Cardiac muscle cell (in vitro differentiated cells and primary cell): ENCODE results near the gene FNDC10. TPM values are rescaled to one million over a fixed set of nuclear protein-coding genes. Genes with fewer than 3 reads are reported as not detected.

Experiments used
- DNase-seq, 2 donors: peaks; one replicate each; pipeline versions ENCODE4 v3.0.0 to v3.0.0-alpha.2; 2010 to 2017; ENCODE audit warnings: low read depth in 1 of 2, low spot score in 1 of 2
- H3K27ac ChIP-seq: fragments of 200-600 bp; sonication (generic); 2 replicates; pipeline ENCODE4 v1.5.1; 2016
- H3K27me3 ChIP-seq: fragments of 200-600 bp; sonication (generic); 2 replicates; pipeline ENCODE4 v1.6.0; 2016; ENCODE audit warnings: control low read depth
- H3K36me3 ChIP-seq: fragments of 200-600 bp; sonication (generic); 2 replicates; pipeline ENCODE4 v1.5.1; 2016; ENCODE audit warnings: control low read depth
- H3K4me1 ChIP-seq: fragments of 200-600 bp; sonication (generic); 2 replicates; pipeline ENCODE4 v1.8.1; 2017; ENCODE audit warnings: low read depth, mild to moderate bottlenecking, mixed run types
- H3K4me3 ChIP-seq: fragments of 200-600 bp; sonication (generic); 2 replicates; pipeline ENCODE4 v1.5.1; 2016; ENCODE audit warnings: mild to moderate bottlenecking
- H3K9me3 ChIP-seq: fragments of 200-600 bp; sonication (generic); 2 replicates; pipeline ENCODE4 v1.5.1; 2017; ENCODE audit warnings: low read depth, mild to moderate bottlenecking, control low read depth
- CTCF ChIP-seq: IDR thresholded peaks from 2 replicates; pipeline ENCODE4 v1.5.1; 2012; ENCODE audit warnings: low read depth, mild to moderate bottlenecking, low read length
- polyA plus RNA-seq: library from polyadenylated mRNA; unstranded; fragments of >200 nt; fragmentation: Nextera tagmentation; extraction: Ambion mirVana; gene quantifications from 2 replicates; pipeline ENCODE4 v1.2.1, GENCODE V29; 2016
- total RNA-seq: library from RNA; depleted of rRNA; stranded (reverse); fragments of >200 nt; gene quantifications from 2 replicates; pipeline ENCODE4 v1.2.3, GENCODE V29; 2016

The FNDC10 gene
- total and polyA plus RNA-seq, 2 experiments from 2014 or later, result 30.9 to 62.3 TPM

- Histone ChIP-seq H3K27ac (no peak overlapping the region), H3K27me3 (peaks cover 3% of the 10 kb centered on the region), H3K4me3 (no peak overlapping the region), H3K36me3 (no peaks in the 10 kb centered on the region), H3K9me3 (no peaks in the 10 kb centered on the region), H3K4me1 (peaks cover 7% of the 10 kb centered on the region)
- no peak for DNase-seq
- no peak for TF ChIP-seq CTCF
Observed at GRCh38 chr1:1609822-1610485, 10.0 kb upstream of the FNDC10 start.

- peaks cover 39% of the 10 kb centered on the region for H3K27me3 ChIP-seq
- H3K4me1 ChIP-seq, result no peaks in the 10 kb centered on the region
- no peaks in the 10 kb centered on the region for H3K36me3 ChIP-seq
- no peak for TF ChIP-seq CTCF
- H3K4me3 ChIP-seq, result no peak overlapping the region
- DNase-seq, result no peak
- no peaks in the 10 kb centered on the region for H3K9me3 ChIP-seq
- H3K27ac ChIP-seq, result no peak overlapping the region
Observed at GRCh38 chr1:1606232-1606631, 6.3 kb upstream of the FNDC10 start.

GRCh38 chr1:1605724-1606123 lies 5.8 kb upstream of the FNDC10 start:
- Histone ChIP-seq H3K4me3 (no peak overlapping the region), H3K9me3 (no peaks in the 10 kb centered on the region), H3K27ac (no peak overlapping the region), H3K36me3 (no peaks in the 10 kb centered on the region), H3K27me3 (peaks cover 44% of the 10 kb centered on the region), H3K4me1 (no peaks in the 10 kb centered on the region)
- no peak for DNase-seq
- TF ChIP-seq CTCF, result no peak

DNA sequence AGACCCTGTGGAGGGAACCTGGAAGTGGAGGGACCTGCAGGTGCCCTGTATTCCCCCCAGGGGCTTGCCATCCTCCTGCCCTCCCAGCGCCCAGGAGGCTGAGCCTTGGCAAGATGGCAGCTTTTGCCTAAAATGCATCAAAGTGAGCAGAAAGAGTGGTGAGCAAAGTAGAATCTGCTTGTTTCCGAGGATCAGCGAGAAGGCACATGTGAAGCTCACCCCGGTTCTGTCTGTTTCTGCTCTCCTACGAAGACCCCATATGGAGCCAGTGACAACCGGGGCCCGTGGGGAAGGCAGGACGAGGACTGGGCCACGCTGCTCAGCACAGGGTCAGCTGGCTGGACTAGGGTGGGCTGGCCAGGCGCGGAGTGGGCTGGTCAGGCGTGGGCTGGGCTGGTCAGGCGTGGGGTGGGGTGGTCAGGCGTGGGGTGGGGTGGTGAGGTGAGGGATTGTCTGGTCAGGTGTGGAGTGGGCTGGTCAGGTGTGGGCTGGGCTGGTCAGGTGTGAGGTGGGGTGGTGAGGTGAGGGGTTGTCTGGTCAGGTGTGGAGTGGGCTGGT lies 5.2 kb upstream of the FNDC10 start:
- H3K27ac ChIP-seq, result no peak overlapping the region
- H3K27me3 ChIP-seq, result peaks cover 50% of the 10 kb centered on the region
- TF ChIP-seq CTCF, result no peak
- no peak overlapping the region for H3K4me3 ChIP-seq
- no peaks in the 10 kb centered on the region for H3K36me3 ChIP-seq
- peaks cover 2% of the 10 kb centered on the region for H3K4me1 ChIP-seq
- no peak for DNase-seq
- no peaks in the 10 kb centered on the region for H3K9me3 ChIP-seq

DNA sequence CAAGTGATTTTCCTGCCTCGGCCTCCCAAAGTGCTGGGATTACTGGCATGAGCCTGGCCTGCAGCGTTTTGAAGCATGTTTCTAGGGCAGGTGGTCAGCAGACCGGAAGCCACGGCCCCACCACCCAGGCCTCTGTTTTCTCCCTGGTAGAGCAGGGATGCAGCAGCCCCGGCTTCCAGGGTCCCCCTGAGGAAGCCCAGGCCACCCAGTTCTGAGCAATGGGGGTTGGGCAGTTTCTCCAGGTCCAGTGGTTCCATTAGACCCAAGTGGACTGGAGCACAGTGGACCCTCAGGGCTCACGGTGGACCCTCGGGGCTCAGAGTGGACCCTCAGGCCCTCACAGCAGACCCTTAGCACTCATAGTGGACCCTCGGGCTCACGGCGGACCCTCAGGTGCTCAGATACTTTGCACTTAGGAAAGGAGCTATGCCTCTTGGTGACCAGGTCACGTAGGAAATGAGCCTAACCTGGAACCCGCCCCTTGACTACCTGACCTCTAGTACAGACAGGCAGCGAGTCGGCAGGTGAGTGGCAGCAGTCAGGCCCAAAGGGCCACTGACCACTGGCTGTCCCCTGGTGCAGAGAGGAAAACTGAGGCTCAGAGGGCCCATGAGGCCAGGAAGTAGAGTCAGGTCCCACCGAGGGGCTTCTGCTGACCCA lies 4.6 kb upstream of the FNDC10 start:
- Histone ChIP-seq H3K36me3 (no peaks in the 10 kb centered on the region), H3K27ac (no peak overlapping the region), H3K9me3 (no peaks in the 10 kb centered on the region), H3K4me1 (peaks cover 2% of the 10 kb centered on the region), H3K27me3 (peaks cover 50% of the 10 kb centered on the region), H3K4me3 (no peak overlapping the region)
- TF ChIP-seq CTCF, result no peak
- no peak for DNase-seq
